HG02943 (cell line): ENCODE measurements around the gene TMCO2.
"Not testable (repeated sequence)": the region's sequence is repeated elsewhere in the genome, so short reads cannot be mapped to it uniquely, and the experiment has no call there.

Source experiments
- ATAC-seq: cut with Tn5 transposase; IDR thresholded peaks from one replicate; pipeline ENCODE4 v1.9.1; 2021; ENCODE audit warnings: mild to moderate bottlenecking, low read depth, moderate library complexity; ENCODE audit not compliant: unreplicated experiment

Gene TMCO2

GRCh38 chr1:40247655-40248054, at the start of gene TMCO2:
TMCO2 (plus strand) TSS chr1:40247937; CDS start chr1:40247994, 57 bp downstream.
- no peak for ATAC-seq

- no peak for ATAC-seq
Measured at GRCh38 chr1:40199126-40199525, 48.6 kb upstream of the TMCO2 start.

- no peak for ATAC-seq
Measured at GRCh38 chr1:40204856-40205255, 42.9 kb upstream of the TMCO2 start.

GRCh38 chr1:40210511-40211204, 37.1 kb upstream of the TMCO2 start:
- no peak for ATAC-seq

- ATAC-seq: no peak
Measured at GRCh38 chr1:40218333-40218732, 29.4 kb upstream of the TMCO2 start.

GRCh38 chr1:40221471-40221905, 26.2 kb upstream of the TMCO2 start:
- not testable (repeated sequence) for ATAC-seq

DNA sequence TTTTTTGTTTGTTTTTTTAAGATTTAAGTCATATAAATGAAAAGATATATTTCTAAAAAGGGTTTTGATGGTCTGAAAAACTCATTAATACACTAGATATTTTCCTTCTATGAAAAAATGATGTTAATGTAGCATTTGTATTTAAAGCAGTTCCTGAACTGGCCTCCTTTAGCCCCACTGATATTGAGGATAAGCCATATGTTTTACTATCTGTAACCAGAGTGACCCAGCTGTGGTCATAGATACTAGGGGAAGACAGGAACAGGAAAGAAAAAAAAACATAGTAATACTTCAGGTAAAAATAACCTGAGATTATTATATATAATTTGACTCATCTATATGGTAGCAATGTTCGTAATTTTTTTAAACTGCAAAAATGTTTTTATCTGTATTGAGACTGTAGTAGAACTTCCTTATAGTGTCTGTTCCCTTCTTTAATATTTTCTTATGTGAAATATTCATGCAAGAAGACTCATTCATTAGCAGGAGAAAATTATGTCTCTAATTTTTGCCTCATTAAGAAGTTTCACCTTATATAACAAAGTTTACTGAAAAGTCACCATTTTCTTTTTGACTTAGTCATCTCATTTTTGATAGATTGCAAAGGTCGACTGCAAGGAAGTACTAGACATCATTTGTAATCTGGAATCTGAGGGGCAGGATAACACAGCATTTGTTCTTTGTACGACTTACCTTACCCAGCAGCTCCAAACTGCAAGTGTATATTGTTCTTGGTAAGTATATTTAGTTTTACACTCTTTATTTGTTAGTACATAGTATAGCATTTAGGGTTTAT, 25.6 kb upstream of the TMCO2 start:
- no peak for ATAC-seq

DNA sequence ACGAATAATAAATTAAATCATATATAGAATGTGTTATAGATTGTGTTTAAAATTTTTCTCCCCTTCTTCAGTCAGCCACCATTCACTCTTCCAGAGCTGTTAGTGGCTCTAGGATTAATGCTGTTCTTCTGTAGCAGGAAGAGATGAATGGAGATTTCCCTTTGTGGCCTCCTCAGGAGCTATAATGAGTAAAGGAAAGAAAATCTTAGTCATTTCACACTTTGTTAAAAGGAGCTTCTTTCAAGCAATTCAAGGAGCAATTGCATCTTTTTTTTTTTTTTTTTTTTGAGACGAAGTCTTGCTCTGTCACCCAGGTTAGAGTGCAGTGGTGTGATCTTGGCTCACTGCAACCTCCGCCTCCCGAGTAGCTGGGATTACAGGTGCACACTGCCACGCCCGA, 23.7 kb upstream of the TMCO2 start:
- ATAC-seq: no peak

DNA sequence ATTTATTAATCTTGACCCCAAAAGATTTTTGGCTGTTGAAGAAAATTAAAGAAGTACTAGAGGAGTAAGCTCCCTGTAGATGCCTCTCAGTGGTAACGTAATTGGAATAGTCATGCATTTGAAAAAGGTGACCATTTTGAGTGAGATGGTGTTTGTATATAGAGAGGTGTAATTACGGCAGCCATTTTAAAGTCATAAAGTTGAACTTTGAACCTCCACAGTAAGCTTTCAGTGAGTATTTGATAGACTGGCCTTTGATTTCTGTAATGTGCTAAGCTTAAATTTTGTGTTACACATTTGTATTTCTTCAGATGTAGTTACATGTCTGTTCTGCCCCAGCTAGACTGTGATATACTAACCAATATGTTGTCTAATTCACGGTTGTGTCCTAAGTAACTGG, 21.5 kb upstream of the TMCO2 start:
- no peak for ATAC-seq

GRCh38 chr1:40232444-40232843, 15.3 kb upstream of the TMCO2 start:
- ATAC-seq: peak; percentile 91

GRCh38 chr1:40239626-40240025, 8.1 kb upstream of the TMCO2 start:
- ATAC-seq: no peak

GRCh38 chr1:40240390-40240789, 7.3 kb upstream of the TMCO2 start:
- no peak for ATAC-seq

DNA sequence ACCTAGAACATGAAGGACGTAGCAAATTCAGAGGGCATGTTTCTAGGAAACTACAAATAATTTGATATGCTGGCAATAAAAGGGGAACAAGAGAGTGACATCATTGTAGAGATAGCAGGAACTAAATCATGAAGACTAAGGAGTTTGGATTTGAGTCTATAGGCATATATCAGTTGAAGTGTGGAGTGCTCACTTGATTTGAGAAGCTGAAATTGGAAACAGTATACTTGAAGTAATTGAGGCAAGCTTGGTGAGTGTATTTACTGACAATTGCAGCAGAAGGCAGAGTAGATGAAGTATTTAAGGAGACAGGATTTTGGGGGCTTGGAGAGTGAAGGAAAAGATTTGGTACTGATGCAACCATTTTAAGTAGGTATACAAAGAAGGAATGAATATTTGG, 6.4 kb upstream of the TMCO2 start:
- no peak for ATAC-seq

DNA sequence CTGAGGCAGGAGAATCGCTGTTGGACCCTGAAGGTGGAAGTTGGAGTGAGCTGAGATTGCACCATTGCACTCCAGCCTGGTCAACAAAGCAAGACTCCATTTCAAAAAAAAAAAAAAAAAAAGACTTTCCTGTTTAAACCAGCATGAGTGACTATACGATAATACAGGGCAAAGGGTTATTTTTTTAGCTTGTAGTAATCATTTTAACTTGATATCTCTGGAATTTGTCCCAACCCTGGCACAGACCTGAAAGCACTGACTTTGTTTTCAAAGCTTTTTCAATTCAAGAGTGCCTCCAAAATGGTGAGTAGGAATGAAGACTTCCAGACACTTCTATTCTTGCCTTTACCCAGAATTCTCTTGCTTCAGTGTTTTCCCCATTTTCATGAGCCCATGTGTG, 4.4 kb upstream of the TMCO2 start:
- no peak for ATAC-seq

DNA sequence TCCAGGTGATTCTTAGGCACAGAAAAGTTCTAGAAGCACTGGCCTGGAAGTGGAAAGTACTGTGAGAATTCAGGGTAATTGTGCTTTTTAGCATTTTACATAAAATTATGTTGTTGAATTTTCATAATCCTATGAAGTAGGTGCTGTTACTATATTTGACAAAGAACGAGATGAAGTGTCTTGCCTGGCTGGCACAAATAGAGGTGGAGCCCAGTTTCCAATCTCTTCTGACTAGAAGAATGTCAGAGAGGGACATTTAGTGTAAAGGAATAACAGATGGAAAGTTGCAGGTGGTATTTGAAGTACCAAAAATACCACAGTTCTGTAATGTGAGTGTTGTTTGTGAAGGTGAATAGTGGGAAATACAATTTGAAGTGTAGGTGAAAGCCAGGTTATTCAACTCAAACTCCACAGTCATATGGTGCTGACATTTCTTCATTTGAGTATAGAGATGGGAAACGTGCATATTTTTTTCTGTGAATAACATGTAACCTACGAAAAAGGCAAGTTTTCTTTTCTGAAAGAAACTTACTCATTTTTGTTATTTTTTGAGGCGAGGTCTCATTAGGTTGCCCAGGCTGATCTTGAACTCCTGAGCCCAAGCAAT, 3.5 kb upstream of the TMCO2 start:
- ATAC-seq: no peak

DNA sequence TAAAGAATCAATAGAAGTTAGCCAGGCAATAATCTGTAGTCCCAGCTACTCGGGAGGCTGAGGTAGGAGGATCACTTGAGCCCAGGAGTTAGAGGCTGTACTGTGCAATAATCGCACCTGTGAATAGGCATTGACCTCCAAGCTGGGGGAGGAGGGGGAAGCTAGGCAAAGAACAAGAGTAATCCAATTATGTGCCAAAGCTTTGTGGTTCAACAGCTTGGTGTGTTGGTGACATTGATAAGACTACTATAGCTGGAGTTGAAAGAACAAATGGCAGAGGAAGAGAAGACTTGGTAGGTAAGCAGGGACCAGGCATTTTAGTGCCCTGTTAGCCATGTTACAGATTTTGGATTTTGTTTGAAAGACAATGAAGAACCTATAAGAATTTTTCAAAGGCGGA, 2.1 kb upstream of the TMCO2 start:
- no peak for ATAC-seq

- ATAC-seq: no peak
Measured at GRCh38 chr1:40248412-40248811, 675 bp downstream of the TMCO2 start.

GRCh38 chr1:40251456-40251855, 3.7 kb downstream of the TMCO2 start:
- ATAC-seq: no peak

DNA sequence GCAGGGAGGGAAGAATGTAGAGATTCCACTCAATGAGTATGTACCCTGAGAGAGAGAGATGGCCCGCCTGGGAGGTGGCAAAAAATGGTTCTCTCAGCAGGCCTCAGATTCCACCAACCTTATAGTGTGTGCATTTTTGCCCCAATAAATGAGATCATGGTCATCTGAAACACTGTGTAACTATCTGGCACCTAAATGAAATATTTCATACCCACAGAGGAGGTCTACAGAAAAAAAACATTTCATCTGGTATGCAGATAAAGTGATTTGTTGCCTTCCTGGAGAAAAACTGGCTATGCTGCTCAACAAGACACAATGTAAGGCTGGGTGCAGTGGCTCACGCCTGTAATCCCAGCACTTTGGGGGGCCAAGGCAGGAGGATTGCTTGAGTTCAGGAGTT, 4.9 kb downstream of the TMCO2 start:
- no peak for ATAC-seq

GRCh38 chr1:40255231-40255630, 7.5 kb downstream of the TMCO2 start:
- no peak for ATAC-seq

GRCh38 chr1:40256401-40257084, 8.8 kb downstream of the TMCO2 start:
- no peak for ATAC-seq
